HEK293 (cell line): ENCODE data around the gene AGAP1.

ENCODE experiments used
- CTCF ChIA-PET: fragments of 350-600 bp; formaldehyde crosslinking; extraction: SDS; loops from one replicate; lab custom pipeline; 2021; ENCODE audit warnings: antibody characterized with exemption; lab: Yijun Ruan, JAX
- POLR2A ChIA-PET: fragments of 300-600 bp; formaldehyde crosslinking; extraction: SDS; loops from one replicate; lab custom pipeline; 2020; ENCODE audit warnings: antibody characterized with exemption, inconsistent platforms; lab: Yijun Ruan, JAX
- H3K27ac ChIP-seq: fragments of 200-500 bp; sonication (Bioruptor generic); 2 replicates; pipeline ENCODE4 v1.5.1; 2014; ENCODE audit warnings: low read depth, low read length, control low read depth, inconsistent platforms; ENCODE audit errors: extremely low read depth
- H3K36me3 ChIP-seq, 2 experiments: fragments of 200-500 bp in 1 of 2; sonication (Bioruptor generic) in 1 of 2; 1 replicate in 1 of 2; 2 replicates in 1 of 2; pipeline ENCODE4 v1.5.1; 2014 to 2017; ENCODE audit warnings: inconsistent platforms in 2 of 2, low read length in 2 of 2; ENCODE audit not compliant: control insufficient read depth in 2 of 2, insufficient read depth in 1 of 2
- H3K4me1 ChIP-seq: fragments of 200-500 bp; sonication (Bioruptor generic); 2 replicates; pipeline ENCODE4 v1.5.1; 2014; ENCODE audit warnings: mild to moderate bottlenecking, low read length, inconsistent platforms; ENCODE audit not compliant: control insufficient read depth, insufficient read depth
- H3K4me3 ChIP-seq: 2 replicates; pipeline ENCODE4 v1.5.1; 2011; ENCODE audit warnings: low read depth, mild to moderate bottlenecking, control low read depth, low read length, moderate library complexity
- H3K9me3 ChIP-seq: fragments of 200-500 bp; sonication (Bioruptor generic); 2 replicates; pipeline ENCODE4 v1.5.1; 2014; ENCODE audit warnings: low read depth, low read length, inconsistent platforms; ENCODE audit not compliant: control insufficient read depth, insufficient read depth
- HOXC10 ChIP-seq: sonication (generic); formaldehyde crosslinking; IDR thresholded peaks from 2 replicates; pipeline ENCODE4 v1.8.1; 2023; ENCODE audit warnings: mild to moderate bottlenecking, missing genetic modification reagents
- KLF8 ChIP-seq: fragments of 450-650 bp; formaldehyde crosslinking; IDR thresholded peaks from 2 replicates; pipeline ENCODE4 v1.5.1; 2016; ENCODE audit warnings: missing biosample characterization, missing genetic modification characterization
- KLF9 ChIP-seq: fragments of 450-650 bp; formaldehyde crosslinking; IDR thresholded peaks from 2 replicates; pipeline ENCODE4 v1.5.1; 2016; ENCODE audit warnings: missing biosample characterization, missing genetic modification characterization, low read depth
- SCRT1 ChIP-seq: fragments of 450-650 bp; formaldehyde crosslinking; IDR thresholded peaks from 2 replicates; pipeline ENCODE4 v1.5.1; 2016; ENCODE audit warnings: missing biosample characterization, missing genetic modification characterization, borderline replicate concordance
- TRIM28 ChIP-seq: IDR thresholded peaks from 2 replicates; pipeline ENCODE4 v1.6.1; 2011; ENCODE audit warnings: low read length, control low read depth, borderline replicate concordance
- WT1 ChIP-seq: fragments of 450-650 bp; formaldehyde crosslinking; IDR thresholded peaks from 2 replicates; pipeline ENCODE4 v1.5.1; 2016; ENCODE audit warnings: missing biosample characterization, missing genetic modification characterization
- ZBTB48 ChIP-seq: fragments of 450-650 bp; formaldehyde crosslinking; IDR thresholded peaks from 2 replicates; pipeline ENCODE4 v1.5.1; 2016; ENCODE audit warnings: missing biosample characterization, missing genetic modification characterization
- ZBTB8A ChIP-seq: fragments of 450-650 bp; formaldehyde crosslinking; IDR thresholded peaks from 2 replicates; pipeline ENCODE4 v1.5.1; 2016; ENCODE audit warnings: missing biosample characterization, missing genetic modification characterization
- ZFP37 ChIP-seq: fragments of 450-650 bp; formaldehyde crosslinking; IDR thresholded peaks from 2 replicates; pipeline ENCODE4 v1.5.1; 2016; ENCODE audit warnings: missing biosample characterization, missing genetic modification characterization
- ZNF112 ChIP-seq: fragments of 450-650 bp; formaldehyde crosslinking; IDR thresholded peaks from 2 replicates; pipeline ENCODE4 v1.5.0; 2017; ENCODE audit warnings: missing biosample characterization, missing genetic modification characterization
- ZNF133 ChIP-seq: fragments of 450-650 bp; formaldehyde crosslinking; IDR thresholded peaks from 2 replicates; pipeline ENCODE4 v1.5.1; 2016; ENCODE audit warnings: missing biosample characterization, missing genetic modification characterization
- ZNF169 ChIP-seq: fragments of 450-650 bp; formaldehyde crosslinking; IDR thresholded peaks from 2 replicates; pipeline ENCODE4 v1.5.1; 2016; ENCODE audit warnings: missing biosample characterization, missing genetic modification characterization
- ZNF202 ChIP-seq: fragments of 450-650 bp; formaldehyde crosslinking; IDR thresholded peaks from 2 replicates; pipeline ENCODE4 v1.5.1; 2016; ENCODE audit warnings: missing biosample characterization, missing genetic modification characterization, borderline replicate concordance
- ZNF211 ChIP-seq: fragments of 450-650 bp; formaldehyde crosslinking; IDR thresholded peaks from 2 replicates; pipeline ENCODE4 v1.5.1; 2016; ENCODE audit warnings: low read depth, missing biosample characterization, missing genetic modification characterization
- ZNF248 ChIP-seq: fragments of 450-650 bp; formaldehyde crosslinking; IDR thresholded peaks from 2 replicates; pipeline ENCODE4 v1.5.1; 2017; ENCODE audit warnings: missing biosample characterization, missing genetic modification characterization
- ZNF302 ChIP-seq: fragments of 450-650 bp; formaldehyde crosslinking; IDR thresholded peaks from 2 replicates; pipeline ENCODE4 v1.5.1; 2016; ENCODE audit warnings: missing biosample characterization, missing genetic modification characterization, low read depth
- ZNF335 ChIP-seq: fragments of 450-650 bp; formaldehyde crosslinking; conservative IDR thresholded peaks from 2 replicates; pipeline ENCODE4 v1.5.1; 2016; ENCODE audit warnings: missing biosample characterization, missing genetic modification characterization
- ZNF391 ChIP-seq: fragments of 450-650 bp; formaldehyde crosslinking; IDR thresholded peaks from 2 replicates; pipeline ENCODE4 v1.5.1; 2016; ENCODE audit warnings: low read depth, missing biosample characterization, missing genetic modification characterization, borderline replicate concordance
- ZNF48 ChIP-seq: fragments of 450-650 bp; formaldehyde crosslinking; IDR thresholded peaks from 2 replicates; pipeline ENCODE4 v1.5.1; 2016; ENCODE audit warnings: missing biosample characterization, missing genetic modification characterization
- ZNF664 ChIP-seq: fragments of 450-650 bp; formaldehyde crosslinking; IDR thresholded peaks from 2 replicates; pipeline ENCODE4 v1.5.1; 2016; ENCODE audit warnings: missing biosample characterization, missing genetic modification characterization
- ZNF701 ChIP-seq: fragments of 450-650 bp; formaldehyde crosslinking; IDR thresholded peaks from 2 replicates; pipeline ENCODE4 v1.5.1; 2016; ENCODE audit warnings: missing biosample characterization, missing genetic modification characterization
- ZNF707 ChIP-seq: fragments of 450-650 bp; formaldehyde crosslinking; IDR thresholded peaks from 2 replicates; pipeline ENCODE4 v1.5.1; 2016; ENCODE audit warnings: missing biosample characterization, missing genetic modification characterization
- ZNF785 ChIP-seq: fragments of 450-650 bp; formaldehyde crosslinking; IDR thresholded peaks from 2 replicates; pipeline ENCODE4 v1.5.1; 2016; ENCODE audit warnings: missing biosample characterization, missing genetic modification characterization
- TF ChIP-seq, protein P1 (sequence below): fragments of 450-650 bp; formaldehyde crosslinking; IDR thresholded peaks from 2 replicates; pipeline ENCODE4 v1.5.1; 2016; ENCODE audit warnings: missing biosample characterization, missing genetic modification characterization
- TF ChIP-seq, protein P2 (sequence below): fragments of 450-650 bp; formaldehyde crosslinking; IDR thresholded peaks from 2 replicates; pipeline ENCODE4 v1.5.1; 2016; ENCODE audit warnings: missing biosample characterization, missing genetic modification characterization
- TF ChIP-seq, protein P3 (sequence below): fragments of 450-650 bp; formaldehyde crosslinking; IDR thresholded peaks from 2 replicates; pipeline ENCODE4 v1.5.1; 2016; ENCODE audit warnings: missing biosample characterization, missing genetic modification characterization

AGAP1 gene

DNA sequence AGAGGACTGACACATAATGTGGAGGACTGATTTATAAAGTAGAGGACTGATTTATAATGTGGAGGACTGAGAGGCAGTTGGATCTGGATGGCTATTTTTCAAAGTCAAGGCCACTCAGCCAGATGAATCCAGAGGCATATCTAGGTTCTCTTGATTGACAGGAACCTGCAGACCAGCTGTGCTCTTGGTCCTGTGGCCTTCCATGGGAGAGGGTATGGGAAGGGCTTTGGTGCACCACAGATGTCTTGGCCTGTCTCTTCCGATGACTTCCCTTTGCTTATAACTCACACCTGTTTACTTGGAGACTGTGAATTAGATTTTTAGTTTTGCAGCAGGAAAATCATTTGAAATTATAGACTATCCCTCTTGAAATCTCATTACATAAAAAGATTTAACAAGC is 32.3 kb downstream of the AGAP1 start:
- H3K4me1 ChIP-seq, result peaks cover 5% of the 10 kb centered on the region
- H3K27ac ChIP-seq, result no peak overlapping the region
- TF ChIP-seq ZNF664, result no peak
- TF ChIP-seq SCRT1 (tag by site-specific recombination), result no peak
- TF ChIP-seq TRIM28, result no peak
- no peak for TF ChIP-seq ZNF335 (tag by site-specific recombination)
- TF ChIP-seq, protein P1, sequence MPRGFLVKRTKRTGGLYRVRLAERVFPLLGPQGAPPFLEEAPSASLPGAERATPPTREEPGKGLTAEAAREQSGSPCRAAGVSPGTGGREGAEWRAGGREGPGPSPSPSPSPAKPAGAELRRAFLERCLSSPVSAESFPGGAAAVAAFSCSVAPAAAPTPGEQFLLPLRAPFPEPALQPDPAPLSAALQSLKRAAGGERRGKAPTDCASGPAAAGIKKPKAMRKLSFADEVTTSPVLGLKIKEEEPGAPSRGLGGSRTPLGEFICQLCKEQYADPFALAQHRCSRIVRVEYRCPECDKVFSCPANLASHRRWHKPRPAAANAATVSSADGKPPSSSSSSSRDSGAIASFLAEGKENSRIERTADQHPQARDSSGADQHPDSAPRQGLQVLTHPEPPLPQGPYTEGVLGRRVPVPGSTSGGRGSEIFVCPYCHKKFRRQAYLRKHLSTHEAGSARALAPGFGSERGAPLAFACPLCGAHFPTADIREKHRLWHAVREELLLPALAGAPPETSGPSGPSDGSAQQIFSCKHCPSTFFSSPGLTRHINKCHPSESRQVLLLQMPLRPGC (tag by site-specific recombination), result no peak
- no peak for TF ChIP-seq ZNF302
- TF ChIP-seq ZNF112 (tag by site-specific recombination), result no peak
- TF ChIP-seq WT1 (tag by site-specific recombination), result no peak
- TF ChIP-seq, protein P2, sequence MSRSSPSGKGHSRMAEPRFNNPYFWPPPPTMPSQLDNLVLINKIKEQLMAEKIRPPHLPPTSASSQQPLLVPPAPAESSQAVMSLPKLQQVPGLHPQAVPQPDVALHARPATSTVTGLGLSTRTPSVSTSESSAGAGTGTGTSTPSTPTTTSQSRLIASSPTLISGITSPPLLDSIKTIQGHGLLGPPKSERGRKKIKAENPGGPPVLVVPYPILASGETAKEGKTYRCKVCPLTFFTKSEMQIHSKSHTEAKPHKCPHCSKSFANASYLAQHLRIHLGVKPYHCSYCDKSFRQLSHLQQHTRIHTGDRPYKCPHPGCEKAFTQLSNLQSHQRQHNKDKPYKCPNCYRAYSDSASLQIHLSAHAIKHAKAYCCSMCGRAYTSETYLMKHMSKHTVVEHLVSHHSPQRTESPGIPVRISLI (tag by site-specific recombination), result no peak
- no peak for TF ChIP-seq KLF8 (tag by site-specific recombination)
- TF ChIP-seq HOXC10 (CRISPR knock-in tag), result no peak
- no peak for TF ChIP-seq ZNF391 (tag by site-specific recombination)
- TF ChIP-seq ZBTB48 (tag by site-specific recombination), result no peak
- no peak for TF ChIP-seq ZNF169
- no peak for TF ChIP-seq ZNF701 (tag by site-specific recombination)
- no peak for TF ChIP-seq ZNF48 (tag by site-specific recombination)
- no peak overlapping the region for H3K4me3 ChIP-seq
- H3K36me3 ChIP-seq, result no peaks in the 10 kb centered on the region
- H3K9me3 ChIP-seq, result no peaks in the 10 kb centered on the region
- ChIA-PET CTCF (no interaction called here), POLR2A (no interaction called here)

DNA sequence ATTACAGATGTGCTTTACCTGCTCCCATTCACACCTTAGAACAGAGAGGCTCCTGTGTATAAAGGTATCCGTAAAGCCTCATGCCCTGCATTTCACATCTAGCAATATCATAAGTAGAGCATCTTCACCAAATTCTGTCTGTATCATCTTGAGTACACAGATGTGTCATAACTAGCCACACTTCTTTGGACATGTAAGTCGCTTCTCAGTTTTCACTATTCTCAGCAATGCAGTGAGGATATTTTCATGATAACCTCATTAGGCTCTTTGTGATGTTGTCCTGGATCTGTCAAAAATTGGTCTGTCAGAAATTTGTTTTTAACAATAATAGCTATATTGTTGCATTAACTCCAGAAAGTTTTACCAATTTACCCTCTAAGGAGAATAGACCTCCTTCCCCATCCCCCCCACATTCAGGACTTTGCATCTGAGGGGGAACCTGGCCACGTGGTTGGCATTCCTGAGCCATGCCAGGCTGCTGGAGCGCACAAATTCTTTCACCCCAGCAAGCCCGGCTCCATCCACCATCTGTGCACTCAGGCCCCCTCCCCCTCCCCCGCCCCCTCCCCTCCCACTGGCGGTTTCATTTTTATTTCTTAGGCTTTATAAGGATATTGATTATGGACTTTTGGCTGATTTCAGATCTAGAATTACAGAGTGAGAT is 34.1 kb downstream of the AGAP1 start:
- ChIA-PET POLR2A (no interaction called here), CTCF (interaction anchor here (0.6 to 1.0 kb wide), 2 partner anchors 66 to 374 kb away, joined by 4 read pairs; no protein-coding TSS in a partner anchor)
- H3K36me3 ChIP-seq, result no peaks in the 10 kb centered on the region
- H3K4me3 ChIP-seq, result no peak overlapping the region
- TF ChIP-seq ZNF248, result no peak
- TF ChIP-seq ZNF785 (tag by site-specific recombination), result no peak
- no peak for TF ChIP-seq ZNF133 (tag by site-specific recombination)
- H3K27ac ChIP-seq, result no peak overlapping the region
- no peaks in the 10 kb centered on the region for H3K4me1 ChIP-seq
- no peaks in the 10 kb centered on the region for H3K9me3 ChIP-seq

DNA sequence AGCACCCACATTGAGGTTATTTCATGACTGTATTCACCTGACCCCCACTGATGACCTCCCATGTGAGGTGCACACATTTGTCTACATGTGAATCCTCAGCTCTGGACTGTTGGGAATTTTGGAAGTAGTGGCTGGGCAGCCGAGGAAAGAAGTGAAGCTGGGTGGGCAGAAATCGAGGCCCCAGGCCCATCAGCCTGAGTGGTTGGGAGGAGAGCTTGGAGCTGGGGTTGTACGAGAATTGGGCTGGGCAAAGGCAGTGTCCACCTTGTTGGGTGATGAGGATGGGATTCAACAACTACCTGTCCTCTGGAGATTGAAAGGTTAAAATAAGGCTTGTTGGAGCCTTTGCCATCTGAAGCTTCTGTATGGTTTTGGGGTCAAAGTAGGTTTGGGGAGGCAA is 35.8 kb downstream of the AGAP1 start:
- H3K36me3 ChIP-seq, result no peaks in the 10 kb centered on the region
- H3K4me1 ChIP-seq, result no peaks in the 10 kb centered on the region
- no peaks in the 10 kb centered on the region for H3K9me3 ChIP-seq
- H3K27ac ChIP-seq, result no peak overlapping the region
- POLR2A ChIA-PET, result no interaction called here
- CTCF ChIA-PET, result no interaction called here
- no peak overlapping the region for H3K4me3 ChIP-seq
- no peak for TF ChIP-seq ZNF202 (tag by site-specific recombination)
- no peak for TF ChIP-seq ZNF707 (tag by site-specific recombination)
- TF ChIP-seq, protein P3, sequence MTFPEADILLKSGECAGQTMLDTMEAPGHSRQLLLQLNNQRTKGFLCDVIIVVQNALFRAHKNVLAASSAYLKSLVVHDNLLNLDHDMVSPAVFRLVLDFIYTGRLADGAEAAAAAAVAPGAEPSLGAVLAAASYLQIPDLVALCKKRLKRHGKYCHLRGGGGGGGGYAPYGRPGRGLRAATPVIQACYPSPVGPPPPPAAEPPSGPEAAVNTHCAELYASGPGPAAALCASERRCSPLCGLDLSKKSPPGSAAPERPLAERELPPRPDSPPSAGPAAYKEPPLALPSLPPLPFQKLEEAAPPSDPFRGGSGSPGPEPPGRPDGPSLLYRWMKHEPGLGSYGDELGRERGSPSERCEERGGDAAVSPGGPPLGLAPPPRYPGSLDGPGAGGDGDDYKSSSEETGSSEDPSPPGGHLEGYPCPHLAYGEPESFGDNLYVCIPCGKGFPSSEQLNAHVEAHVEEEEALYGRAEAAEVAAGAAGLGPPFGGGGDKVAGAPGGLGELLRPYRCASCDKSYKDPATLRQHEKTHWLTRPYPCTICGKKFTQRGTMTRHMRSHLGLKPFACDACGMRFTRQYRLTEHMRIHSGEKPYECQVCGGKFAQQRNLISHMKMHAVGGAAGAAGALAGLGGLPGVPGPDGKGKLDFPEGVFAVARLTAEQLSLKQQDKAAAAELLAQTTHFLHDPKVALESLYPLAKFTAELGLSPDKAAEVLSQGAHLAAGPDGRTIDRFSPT (tag by site-specific recombination), result no peak
- no peak for TF ChIP-seq KLF9 (tag by site-specific recombination)
- no peak for TF ChIP-seq ZBTB8A (tag by site-specific recombination)
- no peak for TF ChIP-seq ZNF48 (tag by site-specific recombination)
- TF ChIP-seq ZNF211, result no peak
- TF ChIP-seq ZFP37 (tag by site-specific recombination), result no peak
- no peak for TF ChIP-seq ZNF302
